Fibroblast of mammary gland (primary cell): ENCODE data around the gene CCND2.
A peak's percentile ranks its signal among the peaks of the same experiment; 100 is the strongest.

ENCODE experiments used
- DNase-seq: peaks from one replicate; pipeline ENCODE4 v3.0.0-alpha.2; 2010; ENCODE audit warnings: low read depth
- H3K4me3 ChIP-seq: 2 replicates; pipeline ENCODE4 v1.5.1; 2011; ENCODE audit warnings: low read depth, mild to moderate bottlenecking, low read length, moderate library complexity; ENCODE audit not compliant: control insufficient read depth
- CTCF ChIP-seq: conservative IDR thresholded peaks from 2 replicates; pipeline ENCODE4 v1.5.1; 2011; ENCODE audit warnings: low read depth, low read length, inconsistent platforms; ENCODE audit not compliant: control insufficient read depth, insufficient read depth

CCND2 gene

GRCh38 chr12:4289998-4290790 lies 16.6 kb downstream of the CCND2 start:
- no peak overlapping the region for H3K4me3 ChIP-seq
- no peak for TF ChIP-seq CTCF
- DNase-seq, result no peak

- DNase-seq, result no peak
- no peak for TF ChIP-seq CTCF
- no peak overlapping the region for H3K4me3 ChIP-seq
Measured at GRCh38 chr12:4292341-4293073, 18.9 kb downstream of the CCND2 start.

GRCh38 chr12:4293299-4293965 lies 19.9 kb downstream of the CCND2 start:
- DNase-seq, result peak; percentile 23
- H3K4me3 ChIP-seq, result no peak overlapping the region

GRCh38 chr12:4293966-4294505 lies 20.5 kb downstream of the CCND2 start:
- no peak overlapping the region for H3K4me3 ChIP-seq
- DNase-seq, result no peak
- no peak for TF ChIP-seq CTCF

More at GRCh38 chr12:4293299-4293965, 19.9 kb downstream of the CCND2 start:
- no peak for TF ChIP-seq CTCF

- TF ChIP-seq CTCF, result no peak
- no peak for DNase-seq
- no peak overlapping the region for H3K4me3 ChIP-seq
Measured at GRCh38 chr12:4296751-4297150, 23.2 kb downstream of the CCND2 start.

- TF ChIP-seq CTCF, result no peak
- H3K4me3 ChIP-seq, result no peak overlapping the region
- no peak for DNase-seq
Measured at GRCh38 chr12:4297617-4298016, 24.1 kb downstream of the CCND2 start.
